ENCODE data around the gene OR5K1.

OR5K1 gene

GRCh38 chr3:98514948-98515347 lies 51.9 kb downstream of the OR5K1 start:
- no peak for DNase-seq (ENCODE audit: low spot score)

DNA sequence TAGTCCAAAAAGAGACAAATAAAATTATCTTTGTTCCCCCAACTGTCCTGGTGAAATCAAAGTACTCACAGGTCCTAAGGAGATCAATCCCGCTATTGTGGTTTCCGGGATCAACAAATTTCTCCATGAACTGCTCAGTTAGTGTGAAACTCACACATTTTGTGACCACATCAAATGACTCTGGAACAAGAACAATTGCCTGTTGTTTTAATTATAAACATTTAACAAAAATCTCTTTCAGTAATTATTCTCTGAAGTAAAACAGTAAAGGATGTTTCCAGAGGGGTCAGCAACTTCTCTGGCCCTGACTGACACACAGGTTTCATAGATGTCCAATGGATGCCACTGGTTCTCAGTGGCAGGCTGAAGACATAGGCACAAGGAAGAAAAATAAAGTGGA lies 55.8 kb downstream of the OR5K1 start:
- DNase-seq (ENCODE audit: low spot score), result no peak

- peak; percentile 8 for DNase-seq (ENCODE audit: low spot score)
Observed at GRCh38 chr3:98519351-98519750, 56.4 kb downstream of the OR5K1 start.

- peak; percentile 63 for DNase-seq (ENCODE audit: low spot score)
Observed at GRCh38 chr3:98521897-98522543, 59.0 kb downstream of the OR5K1 start.
